K562 (cell line): ENCODE measurements around the gene SLIT1.

ENCODE experiments used
- CTCF ChIP-seq, 3 experiments: IDR thresholded peaks in 2 of 3; conservative IDR thresholded peaks in 1 of 3; 2 replicates each; pipeline ENCODE4 v1.5.1; 2011 to 2012; ENCODE audit warnings: low read length in 3 of 3, mild to moderate bottlenecking in 3 of 3, control low read depth in 2 of 3, improper control_type of control experiment in 1 of 3, inconsistent platforms in 1 of 3, low read depth in 1 of 3, mixed read lengths in 1 of 3, moderate library complexity in 1 of 3; ENCODE audit not compliant: insufficient read depth in 2 of 3
- IRF1 ChIP-seq: sonication (generic); formaldehyde crosslinking; IDR thresholded peaks from 2 replicates; pipeline ENCODE4 v1.8.0; 2022; ENCODE audit warnings: missing genetic modification reagents, mild to moderate bottlenecking, borderline replicate concordance
- KHSRP ChIP-seq: fragments of 450-650 bp; IDR thresholded peaks from 2 replicates; pipeline ENCODE4 v1.6.1; 2017
- KLF16 ChIP-seq: IDR thresholded peaks from 2 replicates; pipeline ENCODE4 v1.6.1; 2016; ENCODE audit warnings: antibody characterized with exemption
- NFXL1 ChIP-seq: fragments of 450-650 bp; formaldehyde crosslinking; IDR thresholded peaks from 2 replicates; pipeline ENCODE4 v1.4.0; 2021; ENCODE audit warnings: mild to moderate bottlenecking
- POLR2A ChIP-seq: fragments of 450-650 bp; conservative IDR thresholded peaks from 2 replicates; pipeline ENCODE4 v1.6.1; 2016
- PRMT5 ChIP-seq: sonication (generic); formaldehyde crosslinking; IDR thresholded peaks from 2 replicates; pipeline ENCODE4 v1.5.0; 2020; ENCODE audit warnings: missing genetic modification reagents
- RFX5 ChIP-seq: IDR thresholded peaks from 2 replicates; pipeline ENCODE4 v1.6.1; 2011; ENCODE audit warnings: low read depth, mild to moderate bottlenecking, improper control_type of control experiment, low read length
- SRF ChIP-seq, 2 experiments: fragments of 250-450, 450-650 bp in 1 of 2; sonication (Bioruptor Pico) in 1 of 2; sonication (generic) in 1 of 2; formaldehyde crosslinking; IDR thresholded peaks; 2 replicates each; pipeline versions ENCODE4 v1.5.0 to v1.5.1; 2020 to 2022; ENCODE audit warnings: mild to moderate bottlenecking in 1 of 2, missing genetic modification reagents in 1 of 2
- YY1 ChIP-seq, 3 experiments: IDR thresholded peaks; 2 replicates each; pipeline ENCODE4 v1.6.1; 2011; ENCODE audit warnings: low read length in 2 of 3, mild to moderate bottlenecking in 2 of 3, moderate library complexity in 2 of 3, borderline replicate concordance in 1 of 3, control low read depth in 1 of 3, low read depth in 1 of 3; ENCODE audit not compliant: insufficient read depth in 3 of 3, insufficient replicate concordance in 2 of 3, control insufficient read depth in 1 of 3, insufficient read length in 1 of 3; ENCODE audit errors: extremely low read depth in 1 of 3
- ZBTB12 ChIP-seq: fragments of 250-450 bp; sonication (Bioruptor Pico); IDR thresholded peaks from 2 replicates; pipeline ENCODE4 v1.4.0; 2020
- ZNF707 ChIP-seq: fragments of 250-450 bp; sonication (Bioruptor Pico); conservative IDR thresholded peaks from 2 replicates; pipeline ENCODE4 v1.8.0; 2022; ENCODE audit warnings: inconsistent platforms, mild to moderate bottlenecking, moderate library complexity

- TF ChIP-seq RFX5 = no peak
- TF ChIP-seq KLF16 = no peak
- no peak for TF ChIP-seq PRMT5 (CRISPR knock-in tag)
- TF ChIP-seq NFXL1 (CRISPR knock-in tag) = no peak
- TF ChIP-seq CTCF (IDR thresholded peaks at IDR 0.05 in 2 of 3, conservative IDR thresholded peaks at IDR 0.05 in 1 of 3; ENCODE audit: insufficient read depth in 2 of 3, low read depth in 1 of 3, low read length in 3 of 3) = no peak
- TF ChIP-seq IRF1 (CRISPR knock-in tag) = no peak
- no peak for TF ChIP-seq ZBTB12 (CRISPR knock-in tag)
- no peak for TF ChIP-seq POLR2A
- no peak for TF ChIP-seq SRF (CRISPR knock-in tag; IDR thresholded peaks at IDR 0.05)
- no peak for TF ChIP-seq KHSRP
- TF ChIP-seq YY1 (IDR thresholded peaks at IDR 0.05; ENCODE audit: borderline replicate concordance in 1 of 3, control insufficient read depth in 1 of 3, extremely low read depth in 1 of 3, insufficient read depth in 3 of 3, insufficient read length in 1 of 3, insufficient replicate concordance in 2 of 3, low read depth in 1 of 3, low read length in 2 of 3) = no peak
- no peak for TF ChIP-seq ZNF707 (CRISPR knock-in tag)
Observed at GRCh38 chr10:97228775-97229157, 43.0 kb upstream of the SLIT1 start.
